Natural killer cell treated with Interleukin-12 subunit alpha and Interleukin-12 subunit beta and Interleukin-15 and Interleukin-18, amount 100 ng/mL, for 72 hours (primary cell): ENCODE measurements around the gene MN1. TPM values are rescaled to one million over a fixed set of nuclear protein-coding genes. Genes with fewer than 3 reads are reported as not detected.

ENCODE experiments used
- ATAC-seq, 2 donors: fragments of 150-1000 bp; cut with Tn5 transposase in 1 of 2; sonication (Bioruptor Pico), chemical (Tn5 transposase) in 1 of 2; 2 replicates each; pipeline ENCODE4 v1.10.0; 2021
- DNase-seq: peaks from one replicate; pipeline ENCODE4 v3.0.0; 2022; ENCODE audit warnings: low spot score
- H3K27ac Mint-ChIP-seq, 2 donors: 1 replicate in 1 of 2; 2 replicates in 1 of 2; pipeline ENCODE4 v1.8.0; 2022; ENCODE audit warnings: mixed read lengths in 2 of 2, mild to moderate bottlenecking in 1 of 2, moderate library complexity in 1 of 2
- H3K27me3 Mint-ChIP-seq, 2 donors: 1 replicate in 1 of 2; 2 replicates in 1 of 2; pipeline ENCODE4 v1.8.0; 2022; ENCODE audit warnings: mixed read lengths in 2 of 2
- H3K36me3 Mint-ChIP-seq: one replicate; pipeline ENCODE4 v1.8.0; 2022; ENCODE audit warnings: mixed read lengths
- H3K4me1 Mint-ChIP-seq, 2 donors: 1 replicate in 1 of 2; 2 replicates in 1 of 2; pipeline ENCODE4 v1.8.0; 2022; ENCODE audit warnings: low read depth in 2 of 2, mixed read lengths in 2 of 2, mild to moderate bottlenecking in 1 of 2
- H3K4me3 Mint-ChIP-seq: one replicate; pipeline ENCODE4 v1.8.0; 2022; ENCODE audit warnings: mixed read lengths
- H3K9me3 Mint-ChIP-seq: 2 replicates; pipeline ENCODE4 v1.8.0; 2022; ENCODE audit warnings: mixed read lengths
- total RNA-seq, 2 donors: library from RNA; stranded (reverse); gene quantifications; one replicate each; pipeline ENCODE4 v1.2.3, GENCODE V29; 2022

Gene MN1
- total RNA-seq, 2 donors from 2014 or later, result 0.61 to 2.5 TPM

DNA sequence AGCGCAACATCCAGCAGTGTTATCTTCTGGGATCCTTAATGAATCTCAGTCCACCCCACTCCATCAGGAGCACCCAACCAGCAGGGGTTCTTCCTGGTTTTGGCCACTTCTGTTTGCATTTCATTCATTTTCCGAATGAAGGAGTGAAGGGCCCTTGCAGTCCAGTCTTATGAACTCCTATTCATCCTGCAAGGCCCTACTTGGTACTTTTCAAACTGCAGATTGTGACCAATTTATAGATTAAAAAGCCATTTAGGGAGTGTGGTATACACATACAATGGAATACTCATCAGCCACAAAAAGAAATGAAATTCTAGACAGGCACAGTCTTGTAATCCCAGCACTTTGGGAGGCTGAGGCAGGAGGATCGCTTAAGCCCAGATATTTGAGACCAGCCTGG is 10.2 kb upstream of the MN1 start:
- Mint-ChIP-seq H3K27ac (no peak overlapping the region), H3K4me1 (no peaks in the 10 kb centered on the region), H3K4me3 (no peak overlapping the region), H3K27me3 (peaks cover 5 to 7% of the 10 kb centered on the region in 2 donors), H3K36me3 (no peaks in the 10 kb centered on the region), H3K9me3 (no peaks in the 10 kb centered on the region)
- DNase-seq (peak; percentile 39), ATAC-seq (no peak)

DNA sequence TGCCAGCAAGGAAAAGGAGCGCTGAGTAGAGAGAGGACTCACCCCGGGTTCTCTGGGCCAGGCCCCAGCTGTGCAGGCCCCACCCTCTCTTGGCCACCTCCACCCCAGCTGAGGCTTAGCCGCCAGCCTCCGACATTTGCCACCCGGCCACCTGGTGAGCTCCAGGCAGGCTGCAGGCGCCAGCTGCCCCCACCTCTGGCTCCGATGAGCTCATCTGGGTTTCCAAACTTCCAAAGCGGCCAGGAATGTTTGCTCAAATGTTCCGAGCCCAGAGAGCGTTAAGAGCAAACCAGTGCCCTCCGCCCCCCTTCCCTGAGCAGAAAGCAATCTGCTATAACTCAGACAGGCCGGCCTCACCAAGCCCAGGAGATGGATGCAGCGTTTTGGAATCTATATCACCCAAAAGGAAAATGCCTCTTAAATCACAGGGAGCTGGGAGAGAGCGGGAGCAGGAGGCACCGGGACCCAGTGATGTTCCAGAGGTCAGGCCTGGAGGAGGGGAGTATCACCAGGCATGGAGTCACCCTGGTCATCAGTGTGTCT is 9.1 kb upstream of the MN1 start:
- ATAC-seq, result no peak
- Mint-ChIP-seq H3K36me3 (no peaks in the 10 kb centered on the region), H3K27me3 (peaks cover 5 to 8% of the 10 kb centered on the region in 2 donors), H3K4me3 (no peak overlapping the region), H3K4me1 (no peaks in the 10 kb centered on the region), H3K27ac (no peak overlapping the region), H3K9me3 (no peaks in the 10 kb centered on the region)
- no peak for DNase-seq

DNA sequence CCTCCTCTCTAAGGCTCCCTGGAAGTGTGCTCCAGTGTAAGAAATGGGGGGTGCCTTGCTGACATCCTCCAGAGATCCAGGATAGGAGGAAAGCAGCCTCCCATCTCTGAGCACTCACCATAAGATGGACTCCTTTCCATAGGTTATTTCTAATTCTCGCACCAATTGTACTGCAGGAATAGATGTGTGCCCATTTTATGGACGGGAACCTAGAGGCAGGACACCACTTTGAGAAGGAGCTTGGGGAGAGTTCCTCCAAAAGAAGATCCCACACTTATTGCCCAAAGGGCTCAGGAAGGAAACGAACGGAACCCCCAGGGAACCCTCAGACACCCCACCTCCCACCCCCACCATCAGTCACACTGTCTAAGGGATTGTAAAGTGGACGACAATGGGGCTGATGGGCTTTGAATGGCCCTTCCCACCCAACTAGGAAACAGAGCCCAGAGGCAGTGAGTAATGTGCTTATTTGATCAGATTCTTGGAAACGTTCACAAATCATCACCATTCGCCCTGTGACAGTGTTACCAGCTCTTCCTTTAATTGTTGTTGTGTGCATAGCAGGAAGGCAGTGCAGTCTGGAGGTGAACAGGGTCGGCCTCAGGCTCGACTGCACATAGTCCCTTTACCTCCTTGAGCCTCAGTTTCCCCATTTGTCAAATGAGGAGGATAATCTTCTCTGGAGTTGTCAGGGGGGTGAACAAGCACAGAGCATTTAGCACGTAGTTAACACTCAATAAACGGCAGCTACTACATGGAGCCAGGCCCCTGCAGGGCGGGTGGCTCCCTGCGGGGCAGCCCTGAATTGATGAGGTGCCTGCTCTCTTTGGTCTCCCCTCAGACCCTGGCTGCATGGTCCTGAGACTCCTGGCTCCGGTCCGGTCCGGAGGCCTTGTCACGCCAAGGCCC is 8.4 kb upstream of the MN1 start:
- Mint-ChIP-seq H3K4me3 (no peak overlapping the region), H3K4me1 (no peaks in the 10 kb centered on the region), H3K27ac (no peak overlapping the region), H3K36me3 (no peaks in the 10 kb centered on the region), H3K27me3 (peaks cover 12 to 14% of the 10 kb centered on the region in 2 donors), H3K9me3 (no peaks in the 10 kb centered on the region)
- no peak for DNase-seq
- ATAC-seq, result no peak

DNA sequence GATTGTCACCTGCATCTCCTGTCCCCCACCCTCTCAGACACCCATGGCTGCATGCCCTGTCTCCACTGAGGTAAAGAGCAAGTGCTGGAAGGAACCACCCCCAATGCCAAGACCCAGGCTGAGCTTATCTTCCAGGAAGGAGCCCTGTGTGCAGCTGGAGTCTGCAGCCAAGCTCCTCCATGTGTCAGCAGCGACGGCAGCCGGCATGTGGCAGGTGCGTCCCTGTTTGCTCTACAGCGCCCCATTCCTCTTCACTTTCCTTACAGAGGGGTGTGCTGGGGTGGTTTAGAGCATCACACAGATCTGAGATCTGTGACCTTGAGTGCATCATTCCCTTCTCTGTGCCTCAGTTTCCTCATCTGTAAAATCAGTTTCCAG is 7.7 kb upstream of the MN1 start:
- DNase-seq, result no peak
- Mint-ChIP-seq H3K4me1 (peaks cover 2 to 6% of the 10 kb centered on the region in 2 donors), H3K36me3 (no peaks in the 10 kb centered on the region), H3K27ac (no peak overlapping the region), H3K27me3 (peaks cover 14 to 21% of the 10 kb centered on the region in 2 donors), H3K4me3 (no peak overlapping the region), H3K9me3 (no peaks in the 10 kb centered on the region)
- no peak for ATAC-seq

DNA sequence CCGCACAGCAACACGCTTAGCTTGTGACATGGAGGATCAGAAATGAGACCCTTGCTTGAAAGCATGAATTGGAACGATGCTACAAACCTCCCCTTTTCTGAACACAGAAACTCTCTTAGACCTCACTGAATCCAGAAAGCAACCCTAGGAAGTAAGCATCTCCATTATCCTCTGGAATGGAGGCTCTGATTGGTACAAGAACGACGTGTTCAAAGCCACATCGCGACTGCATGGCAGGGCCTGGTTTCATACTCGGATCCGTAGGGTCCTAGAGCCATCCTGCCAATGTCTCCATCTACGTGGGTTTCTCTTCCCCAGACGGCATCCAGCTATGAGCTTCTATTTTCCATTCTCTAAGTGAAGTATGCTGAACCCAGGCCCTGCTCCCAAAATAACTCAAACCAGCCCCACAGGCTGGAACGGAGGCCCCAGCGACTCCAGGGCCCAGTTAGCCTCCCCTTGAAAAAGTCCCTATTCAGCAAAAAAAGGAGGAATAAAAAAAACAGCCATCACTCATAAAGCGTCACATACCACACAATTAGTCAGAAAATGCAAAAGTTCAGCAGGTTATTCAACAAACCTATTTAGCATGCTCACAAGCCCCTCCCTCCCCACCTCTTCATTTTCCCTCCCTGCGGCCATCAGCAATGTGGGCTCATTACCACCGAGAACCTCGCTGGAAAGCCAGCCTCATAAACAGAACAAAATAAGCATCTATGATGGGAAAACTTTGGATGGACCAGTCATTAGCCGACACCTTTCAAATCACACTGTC is 7.1 kb upstream of the MN1 start:
- H3K27me3 Mint-ChIP-seq, result peaks cover 15 to 25% of the 10 kb centered on the region in 2 donors
- no peaks in the 10 kb centered on the region for H3K9me3 Mint-ChIP-seq
- peaks cover 2 to 6% of the 10 kb centered on the region in 2 donors for H3K4me1 Mint-ChIP-seq
- DNase-seq (no peak), ATAC-seq (no peak)
- H3K36me3 Mint-ChIP-seq, result no peaks in the 10 kb centered on the region
- H3K27ac Mint-ChIP-seq, result no peak overlapping the region
- no peak overlapping the region for H3K4me3 Mint-ChIP-seq

DNA sequence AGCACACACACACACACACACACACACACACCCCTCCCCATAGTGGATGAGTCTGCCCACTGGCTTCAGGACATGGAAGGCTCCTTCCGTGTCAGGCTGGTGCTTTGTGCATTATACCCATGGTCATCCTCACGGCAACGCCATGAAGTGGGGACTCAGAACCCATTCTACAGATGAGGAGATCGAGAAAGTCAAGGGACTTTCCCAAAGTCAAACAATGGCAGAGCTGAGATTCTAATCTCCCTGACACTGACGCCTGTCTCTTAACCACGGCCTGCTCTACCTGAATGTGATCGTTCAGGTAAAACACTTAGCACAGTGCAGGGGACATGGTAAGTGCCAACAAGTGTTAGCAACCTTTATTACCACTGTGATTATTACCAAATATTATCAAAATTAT is 4.3 kb upstream of the MN1 start:
- Mint-ChIP-seq H3K9me3 (no peaks in the 10 kb centered on the region), H3K27ac (no peak overlapping the region), H3K4me1 (peaks cover 9 to 13% of the 10 kb centered on the region in 2 donors), H3K4me3 (no peak overlapping the region), H3K27me3 (peaks cover 22 to 37% of the 10 kb centered on the region in 2 donors), H3K36me3 (no peaks in the 10 kb centered on the region)
- DNase-seq (no peak), ATAC-seq (no peak)

DNA sequence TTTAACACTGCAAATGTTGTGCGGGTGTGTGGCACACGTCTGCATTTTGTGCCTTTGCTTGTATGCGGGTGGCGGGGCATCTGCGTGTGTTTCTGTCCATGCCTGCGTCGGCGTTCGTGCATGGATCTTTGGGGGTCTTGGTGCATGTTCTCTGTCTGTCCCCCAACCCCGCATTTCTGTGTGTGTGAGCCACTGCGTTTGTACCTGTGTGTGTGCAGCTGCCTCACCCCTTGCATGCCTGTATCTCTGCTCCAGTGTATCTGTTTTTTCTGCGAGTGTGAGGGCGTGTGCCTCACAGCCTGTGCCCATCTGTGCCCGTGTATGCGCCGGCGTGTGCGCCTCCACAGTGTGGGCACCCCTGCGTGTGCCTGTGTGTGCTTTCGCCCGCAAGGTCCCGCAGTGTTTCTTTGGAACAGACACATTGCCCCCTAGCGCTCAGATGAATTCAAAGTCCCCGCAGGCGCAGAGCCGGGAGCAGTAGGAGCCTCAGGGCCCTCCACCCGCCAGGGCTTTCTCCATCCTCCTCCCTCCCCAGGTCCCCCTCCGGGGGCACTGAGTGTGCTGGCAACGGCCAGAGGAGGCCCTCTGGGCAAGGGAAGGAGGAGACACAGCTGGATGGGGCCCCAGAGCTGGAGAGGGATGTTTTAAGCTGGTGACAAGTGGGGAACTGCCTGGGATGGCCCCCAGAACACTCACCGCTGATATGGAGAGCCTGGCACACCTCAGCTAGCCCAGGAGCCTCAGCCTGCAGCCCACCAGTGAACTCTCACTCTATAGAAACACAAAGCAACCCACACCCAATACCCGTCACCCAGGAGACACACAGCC is 3.1 kb upstream of the MN1 start:
- Mint-ChIP-seq H3K4me3 (no peak overlapping the region), H3K36me3 (no peaks in the 10 kb centered on the region), H3K27me3 (peaks cover 22 to 37% of the 10 kb centered on the region in 2 donors), H3K27ac (no peak overlapping the region), H3K4me1 (peaks cover 9 to 13% of the 10 kb centered on the region in 2 donors), H3K9me3 (no peaks in the 10 kb centered on the region)
- DNase-seq (no peak), ATAC-seq (peak; percentile 31 to 50)

DNA sequence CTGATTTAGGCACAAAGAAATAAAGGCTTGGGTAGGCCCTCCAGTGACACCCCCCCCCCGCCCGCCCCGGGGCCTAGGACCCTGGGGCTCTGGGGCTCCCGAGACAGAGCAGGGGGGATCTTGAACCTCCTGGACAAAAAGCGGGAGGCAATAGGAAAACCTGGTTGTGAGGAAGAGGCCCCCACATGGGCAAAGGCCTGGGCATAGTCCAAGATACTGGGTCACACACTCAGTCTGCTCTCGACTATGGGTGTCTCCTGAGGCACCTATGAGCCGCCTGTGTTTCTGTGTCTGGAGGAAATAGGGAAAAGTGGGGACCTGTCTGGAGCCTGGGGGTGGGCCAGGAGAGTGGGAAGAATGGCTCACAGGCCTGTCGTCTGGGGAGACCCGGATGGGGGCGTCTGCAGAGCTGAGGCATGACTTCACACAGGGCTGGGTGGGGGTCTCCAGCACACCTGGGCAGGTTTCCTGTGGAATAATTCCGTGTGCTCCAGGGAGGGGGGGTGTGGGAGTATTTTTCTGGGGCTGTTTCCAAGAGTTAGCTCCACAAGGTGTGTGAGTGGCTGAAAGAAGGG is 2.4 kb upstream of the MN1 start:
- ATAC-seq (no peak), DNase-seq (no peak)
- Mint-ChIP-seq H3K27me3 (peaks cover 22 to 37% of the 10 kb centered on the region in 2 donors), H3K4me1 (peaks cover 9 to 13% of the 10 kb centered on the region in 2 donors), H3K27ac (no peak overlapping the region), H3K4me3 (no peak overlapping the region), H3K9me3 (no peaks in the 10 kb centered on the region), H3K36me3 (no peaks in the 10 kb centered on the region)

DNA sequence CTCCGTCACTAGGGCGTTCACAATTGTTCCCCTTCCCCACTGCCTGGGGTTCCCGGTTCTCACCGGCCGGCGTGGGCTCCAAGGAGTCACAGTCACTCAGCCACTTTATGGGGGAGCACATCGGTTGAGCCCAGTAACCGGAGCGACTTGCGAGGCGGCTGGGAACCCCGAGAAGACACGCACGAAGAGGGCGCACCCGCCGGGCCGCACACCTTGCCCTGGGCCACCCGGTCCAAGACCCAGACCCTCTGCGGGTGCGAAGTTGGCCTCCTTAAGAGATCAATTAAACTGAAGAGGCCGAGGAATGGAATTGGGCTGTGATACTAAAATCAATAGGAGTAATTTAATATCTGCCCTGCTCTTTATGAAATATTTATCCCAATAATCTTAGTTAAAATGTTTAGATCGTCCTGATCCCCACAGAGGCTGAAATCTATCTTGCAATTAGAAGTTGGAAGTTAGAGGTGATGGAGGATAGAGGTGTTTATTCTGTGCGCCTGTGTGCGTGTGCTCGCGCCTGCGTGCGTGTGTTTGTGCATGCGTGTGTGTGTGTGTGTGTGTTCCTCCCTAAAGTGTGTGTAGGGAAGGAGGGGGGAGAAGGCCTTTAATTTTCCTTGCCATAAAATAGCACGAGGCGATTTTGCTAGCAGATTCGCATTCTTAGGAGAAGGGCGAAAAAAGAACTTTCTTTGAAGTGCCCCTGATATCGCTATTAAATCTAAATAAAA is 954 bp upstream of the MN1 start:
- Mint-ChIP-seq H3K4me3 (peak overlapping the region; percentile 77), H3K27me3 (peaks cover 22 to 37% of the 10 kb centered on the region in 2 donors), H3K27ac (no peak overlapping the region), H3K9me3 (no peaks in the 10 kb centered on the region), H3K4me1 (peaks cover 9 to 13% of the 10 kb centered on the region in 2 donors), H3K36me3 (no peaks in the 10 kb centered on the region)
- DNase-seq (no peak), ATAC-seq (peak in 1 of 2 donors; percentile 1)

DNA sequence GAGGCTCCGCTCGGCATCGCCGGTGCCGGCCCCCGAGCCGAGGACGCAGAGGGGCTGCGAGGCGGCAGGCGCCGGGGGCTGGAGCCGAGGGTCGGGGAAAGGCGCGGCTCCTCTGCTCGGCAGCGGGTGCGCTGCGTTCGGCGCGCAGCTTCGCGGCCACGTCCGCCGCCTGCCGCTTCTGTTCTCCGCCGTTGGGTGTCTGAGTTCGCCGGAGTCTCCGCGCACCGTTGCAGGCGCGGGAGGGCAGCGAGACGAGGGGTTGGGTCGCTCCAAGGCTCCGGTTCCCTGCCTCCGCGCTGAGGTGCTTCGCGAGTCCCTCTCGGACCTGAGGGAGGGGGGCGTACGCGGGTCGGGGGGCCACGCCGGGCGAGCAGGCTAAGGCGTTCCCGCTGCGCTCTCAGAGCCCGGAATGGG is 347 bp downstream of the MN1 start:
- peaks cover 19 to 29% of the 10 kb centered on the region in 2 donors for H3K27me3 Mint-ChIP-seq
- H3K36me3 Mint-ChIP-seq, result no peaks in the 10 kb centered on the region
- peaks cover 9 to 13% of the 10 kb centered on the region in 2 donors for H3K4me1 Mint-ChIP-seq
- no peaks in the 10 kb centered on the region for H3K9me3 Mint-ChIP-seq
- no peak for DNase-seq
- H3K27ac Mint-ChIP-seq, result no peak overlapping the region
- ATAC-seq, result peak in 1 of 2 donors; percentile 34
- H3K4me3 Mint-ChIP-seq, result peak overlapping the region; percentile 55

DNA sequence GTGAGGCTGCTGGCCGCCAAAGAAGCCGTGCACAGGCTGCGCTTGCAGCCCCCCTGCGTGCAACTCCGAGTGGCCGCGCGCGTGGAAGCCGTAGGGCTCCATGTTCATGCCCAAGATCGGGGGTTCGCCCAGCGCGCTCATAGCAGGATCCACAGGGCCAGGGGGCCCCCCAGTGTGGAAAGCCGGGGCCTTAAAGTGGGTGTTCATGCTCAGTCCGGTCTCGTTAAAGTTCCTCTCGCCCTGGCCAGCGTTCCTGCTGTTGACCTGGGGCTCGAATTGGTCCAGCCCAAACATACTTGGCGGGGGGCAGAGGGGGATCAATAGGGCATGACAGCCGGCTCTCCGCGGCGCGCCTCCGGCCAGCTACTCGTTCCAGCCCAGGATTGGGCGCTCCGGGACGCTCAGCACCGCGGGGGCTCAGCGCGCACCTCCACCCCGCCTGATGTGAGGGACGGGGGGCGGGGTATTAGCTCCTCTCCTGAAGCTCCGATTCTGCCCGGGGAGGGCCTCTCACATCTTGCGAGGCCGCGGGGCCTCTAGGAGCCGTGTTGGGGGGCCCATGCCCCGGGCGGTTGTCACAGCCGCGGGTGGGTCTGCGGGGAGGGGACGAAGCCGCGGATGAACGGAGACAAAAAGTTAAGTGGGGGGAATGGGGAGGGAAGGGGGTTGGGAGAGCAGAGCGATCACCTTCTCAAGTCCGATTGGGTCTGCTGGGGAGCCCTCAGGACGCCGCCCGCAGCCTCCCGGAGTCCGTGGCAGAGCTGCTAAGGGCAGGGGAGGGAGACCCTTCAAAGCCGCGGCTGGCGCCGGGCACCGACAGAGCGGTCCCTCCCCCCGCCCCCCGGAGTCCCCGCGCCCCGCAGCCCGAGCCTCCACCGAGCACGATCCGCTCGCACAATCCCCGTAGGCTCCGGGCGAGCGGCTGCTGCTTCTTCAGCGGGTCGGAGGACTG is 1.0 kb downstream of the MN1 start:
- H3K4me3 Mint-ChIP-seq, result no peak overlapping the region
- peaks cover 18 to 29% of the 10 kb centered on the region in 2 donors for H3K27me3 Mint-ChIP-seq
- DNase-seq (no peak), ATAC-seq (peak in 1 of 2 donors; percentile 11)
- peaks cover 9 to 13% of the 10 kb centered on the region in 2 donors for H3K4me1 Mint-ChIP-seq
- no peak overlapping the region for H3K27ac Mint-ChIP-seq
- no peaks in the 10 kb centered on the region for H3K36me3 Mint-ChIP-seq
- no peaks in the 10 kb centered on the region for H3K9me3 Mint-ChIP-seq

DNA sequence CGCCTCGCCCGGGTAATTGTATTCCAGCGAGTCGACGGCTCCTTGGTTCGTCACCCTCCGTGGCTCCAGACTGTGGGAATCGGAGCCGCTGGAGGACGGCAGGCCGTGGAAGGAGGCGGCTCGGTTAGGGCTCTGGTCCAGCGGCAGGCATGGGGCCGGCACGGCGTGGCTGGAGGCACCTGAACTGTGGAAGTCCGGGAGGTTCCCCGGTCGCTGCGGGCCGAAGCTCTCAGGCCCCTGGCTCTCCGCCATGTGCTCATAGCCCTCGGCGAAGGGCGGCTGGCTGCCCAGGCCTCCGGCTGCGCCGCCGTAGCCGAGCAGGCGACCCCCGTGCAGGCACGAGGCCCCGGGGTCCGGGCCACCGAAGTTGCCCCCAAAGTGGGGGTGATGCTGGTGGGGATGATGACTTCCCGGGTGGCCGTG is 1.7 kb downstream of the MN1 start:
- Mint-ChIP-seq H3K4me1 (peaks cover 9 to 12% of the 10 kb centered on the region in 2 donors), H3K4me3 (no peak overlapping the region), H3K27ac (no peak overlapping the region), H3K9me3 (no peaks in the 10 kb centered on the region), H3K27me3 (peaks cover 12 to 22% of the 10 kb centered on the region in 2 donors), H3K36me3 (no peaks in the 10 kb centered on the region)
- DNase-seq, result no peak
- no peak for ATAC-seq
